GM12878 (cell line): Measurements from ENCODE around the gene AP4B1. TPM values are rescaled to one million over a fixed set of nuclear protein-coding genes. Genes with fewer than 3 reads are reported as not detected.

Experiments
- ATAC-seq: fragments of 200-7000 bp; cut with Tn5 transposase; 3 replicates; pipeline ENCODE4 v1.9.1; 2020; ENCODE audit warnings: mild to moderate bottlenecking, moderate library complexity
- BruUV-seq: library from RNA; stranded (reverse); fragments of 400-500 nt; replicated peaks from 2 replicates; lab custom pipeline; 2021; lab: Mats Ljungman, UMichigan
- CTCF ChIA-PET: fragments of 300-600 bp; sonication (Branson Sonifier 250); formaldehyde crosslinking; extraction: SDS; loops from one replicate; lab custom pipeline; 2021; ENCODE audit warnings: inconsistent platforms; lab: Yijun Ruan, JAX
- POLR2A ChIA-PET: fragments of 350-600 bp; formaldehyde crosslinking; extraction: SDS; loops from one replicate; lab custom pipeline; 2021; ENCODE audit warnings: inconsistent platforms; lab: Charles Lee
- RAD21 ChIA-PET: fragments of 300-600 bp; sonication (Branson Sonifier 250); formaldehyde crosslinking; loops from one replicate; lab custom pipeline; 2023; ENCODE audit warnings: antibody characterized with exemption; ENCODE audit not compliant: unreplicated experiment; lab: Charles Lee
- SMC1A ChIA-PET: fragments of 300-600 bp; sonication (Branson Sonifier 250); formaldehyde crosslinking; loops from one replicate; lab custom pipeline; 2023; ENCODE audit not compliant: unreplicated experiment, uncharacterized antibody; lab: Charles Lee
- DNase-seq: peaks from one replicate; pipeline ENCODE4 v3.0.0-alpha.2; 2011; ENCODE audit warnings: low read depth, low spot score
- FAIRE-seq: peaks from 3 replicates; lab custom pipeline; 2011; peaks lifted over from hg19 to GRCh38; lab: Jason Lieb, UNC
- H2AFZ ChIP-seq: 2 replicates; pipeline ENCODE4 v1.6.0; 2011; ENCODE audit warnings: low read depth, low read length, control low read depth; ENCODE audit not compliant: control insufficient read depth
- H3K27ac ChIP-seq: 2 replicates; pipeline ENCODE4 v1.5.1; 2011; ENCODE audit warnings: control low read depth; ENCODE audit not compliant: control insufficient read depth, insufficient read depth
- H3K27me3 ChIP-seq, 2 experiments: replicated peaks in 1 of 2; 2 replicates each; pipeline versions ENCODE4 v1.6.0 to v1.6.1; 2011; ENCODE audit warnings: low read length in 1 of 2; ENCODE audit not compliant: control insufficient read depth in 2 of 2, insufficient read depth in 2 of 2
- H3K36me3 ChIP-seq, 2 experiments: 2 replicates each; pipeline ENCODE4 v1.5.1; 2011; ENCODE audit warnings: low read length in 1 of 2; ENCODE audit not compliant: control insufficient read depth in 2 of 2, insufficient read depth in 2 of 2
- H3K4me1 ChIP-seq: 2 replicates; pipeline ENCODE4 v1.6.1; 2011; ENCODE audit warnings: mild to moderate bottlenecking, low read length, moderate library complexity, mixed read lengths; ENCODE audit not compliant: control insufficient read depth, insufficient read depth
- H3K4me2 ChIP-seq: 2 replicates; pipeline ENCODE4 v1.6.0; 2011; ENCODE audit warnings: control low read depth; ENCODE audit not compliant: control insufficient read depth, insufficient read depth
- H3K4me3 ChIP-seq: fragments of 200-600 bp; sonication (generic); 2 replicates; pipeline ENCODE4 v1.5.1; 2016
- H3K79me2 ChIP-seq: 2 replicates; pipeline ENCODE4 v1.6.0; 2011; ENCODE audit warnings: low read length; ENCODE audit not compliant: control insufficient read depth, insufficient read depth
- H3K9ac ChIP-seq: 2 replicates; pipeline ENCODE4 v1.8.0; 2011; ENCODE audit warnings: low read length, control low read depth, mixed read lengths; ENCODE audit not compliant: control insufficient read depth, insufficient read depth
- H3K9me3 ChIP-seq: replicated peaks from 3 replicates; pipeline ENCODE4 v1.5.1; 2011; ENCODE audit warnings: mild to moderate bottlenecking, low read length; ENCODE audit not compliant: control insufficient read depth, insufficient read depth
- H4K20me1 ChIP-seq: 2 replicates; pipeline ENCODE4 v1.6.0; 2011; ENCODE audit not compliant: control insufficient read depth, insufficient read depth
- CREB1 ChIP-seq: IDR thresholded peaks from 2 replicates; pipeline ENCODE4 v1.6.1; 2012; ENCODE audit warnings: low read depth, mild to moderate bottlenecking, inconsistent platforms
- IKZF1 ChIP-seq: fragments of 450-650 bp; conservative IDR thresholded peaks from 2 replicates; pipeline ENCODE4 v1.6.1; 2017; ENCODE audit warnings: antibody characterized with exemption, mild to moderate bottlenecking
- IKZF2 ChIP-seq, 2 experiments: fragments of 450-650 bp; IDR thresholded peaks; 2 replicates each; pipeline ENCODE4 v1.6.1; 2017; ENCODE audit warnings: mild to moderate bottlenecking in 2 of 2, moderate library complexity in 2 of 2
- NFYA ChIP-seq: IDR thresholded peaks from 2 replicates; pipeline ENCODE4 v1.6.1; 2011; ENCODE audit warnings: low read depth, mild to moderate bottlenecking, low read length, improper control_type of control experiment, borderline replicate concordance
- NFYB ChIP-seq: IDR thresholded peaks from 2 replicates; pipeline ENCODE4 v1.6.1; 2011; ENCODE audit warnings: low read depth, mild to moderate bottlenecking, low read length, improper control_type of control experiment, moderate library complexity; ENCODE audit not compliant: insufficient read depth
- PAX5 ChIP-seq: IDR thresholded peaks from 2 replicates; pipeline ENCODE4 v1.6.1; 2011; ENCODE audit warnings: low read depth, low read length, borderline replicate concordance
- PAX8 ChIP-seq: fragments of 450-650 bp; IDR thresholded peaks from 2 replicates; pipeline ENCODE4 v1.6.1; 2017; ENCODE audit warnings: mild to moderate bottlenecking, moderate library complexity
- PML ChIP-seq: IDR thresholded peaks from 2 replicates; pipeline ENCODE4 v1.6.1; 2012; ENCODE audit warnings: low read length, inconsistent platforms
- SMAD5 ChIP-seq: IDR thresholded peaks from 2 replicates; pipeline ENCODE4 v1.6.1; 2016; ENCODE audit warnings: antibody characterized with exemption, low read depth
- SREBF1 ChIP-seq: IDR thresholded peaks from 2 replicates; pipeline ENCODE4 v1.6.1; 2012; ENCODE audit warnings: mild to moderate bottlenecking, low read length
- YBX1 ChIP-seq: fragments of 450-650 bp; IDR thresholded peaks from 2 replicates; pipeline ENCODE4 v1.6.1; 2016; ENCODE audit warnings: antibody characterized with exemption
- YY1 ChIP-seq: IDR thresholded peaks from 2 replicates; pipeline ENCODE4 v1.6.1; 2011; ENCODE audit warnings: low read depth, mild to moderate bottlenecking, low read length
- ZNF207 ChIP-seq: fragments of 450-650 bp; IDR thresholded peaks from 2 replicates; pipeline ENCODE4 v1.6.1; 2014; ENCODE audit warnings: antibody characterized with exemption, mild to moderate bottlenecking, borderline replicate concordance
- ZNF274 ChIP-seq: IDR thresholded peaks from one replicate; pipeline ENCODE4 v1.8.0; 2011; ENCODE audit not compliant: insufficient read length, insufficient read depth
- WGBS: methylation state at CpG from one replicate; pipeline ENCODE4 v1.1.6; 2016; ENCODE audit warnings: low lambda C conversion rate; ENCODE audit not compliant: insufficient replicate concordance, insufficient coverage; ENCODE audit errors: missing lambda C conversion rate; 5-methylcytosine and 5-hydroxymethylcytosine counted together
- in situ Hi-C: fragments of 300-500 bp; cut with MboI; formaldehyde crosslinking; loops from 9 replicates; pipeline ENCODE4 v1.14.3; 2018; ENCODE audit warnings: mixed read lengths
- intact Hi-C: fragments of 100-400 bp; cut with micrococcal nuclease; formaldehyde crosslinking; loops from one replicate; pipeline ENCODE4 v1.14.2; 2022; ENCODE audit not compliant: unreplicated experiment
- polyA plus RNA-seq, 11 experiments: library from polyadenylated mRNA; depleted of rRNA in 4 of 11; unstranded in 6 of 11; stranded (reverse) in 5 of 11; fragments of >200 nt; fragmentation: Nextera tagmentation in 4 of 11; fragmentation: Illumina TruSeq in 1 of 11; extraction: Ambion mirVana in 4 of 11; extraction: Trizol in 1 of 11; gene quantifications; 1 replicate in 1 of 11; 2 replicates in 10 of 11; pipeline versions ENCODE4 v1.2.1 to v1.2.3, GENCODE V29; 2011 to 2016; ENCODE audit warnings: inconsistent platforms in 2 of 11, missing spikeins in 2 of 11, low read depth in 1 of 11
- total RNA-seq, 4 experiments: library from RNA; depleted of rRNA in 3 of 4; stranded (reverse); fragments of >200 nt in 3 of 4; fragmentation: Illumina TruSeq in 1 of 4; extraction: Trizol in 1 of 4; gene quantifications; 2 replicates each; pipeline versions ENCODE4 v1.2.1 to v1.2.3, GENCODE V29; 2013 to 2021
- TF ChIP-seq, protein P1 (sequence below): IDR thresholded peaks from 2 replicates; pipeline ENCODE4 v1.6.1; 2011; ENCODE audit warnings: low read depth, low read length, improper control_type of control experiment, borderline replicate concordance
- TF ChIP-seq, protein P2 (sequence below): fragments of 450-650 bp; IDR thresholded peaks from 2 replicates; pipeline ENCODE4 v1.6.1; 2014; ENCODE audit warnings: mild to moderate bottlenecking

The AP4B1 gene
- total and polyA plus RNA-seq, 10 of the 15 experiments (the other 5 are each of a cell fraction or from before 2014, with no cell fraction given), result 27.2 to 61.0 (median 33.0) TPM

GRCh38 chr1:113898241-113898814 is 6.3 kb downstream of the AP4B1 start (continued):
- TF ChIP-seq ZNF207, result no peak
- TF ChIP-seq, protein P1, sequence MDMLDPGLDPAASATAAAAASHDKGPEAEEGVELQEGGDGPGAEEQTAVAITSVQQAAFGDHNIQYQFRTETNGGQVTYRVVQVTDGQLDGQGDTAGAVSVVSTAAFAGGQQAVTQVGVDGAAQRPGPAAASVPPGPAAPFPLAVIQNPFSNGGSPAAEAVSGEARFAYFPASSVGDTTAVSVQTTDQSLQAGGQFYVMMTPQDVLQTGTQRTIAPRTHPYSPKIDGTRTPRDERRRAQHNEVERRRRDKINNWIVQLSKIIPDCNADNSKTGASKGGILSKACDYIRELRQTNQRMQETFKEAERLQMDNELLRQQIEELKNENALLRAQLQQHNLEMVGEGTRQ, result no peak
- TF ChIP-seq, protein P2, sequence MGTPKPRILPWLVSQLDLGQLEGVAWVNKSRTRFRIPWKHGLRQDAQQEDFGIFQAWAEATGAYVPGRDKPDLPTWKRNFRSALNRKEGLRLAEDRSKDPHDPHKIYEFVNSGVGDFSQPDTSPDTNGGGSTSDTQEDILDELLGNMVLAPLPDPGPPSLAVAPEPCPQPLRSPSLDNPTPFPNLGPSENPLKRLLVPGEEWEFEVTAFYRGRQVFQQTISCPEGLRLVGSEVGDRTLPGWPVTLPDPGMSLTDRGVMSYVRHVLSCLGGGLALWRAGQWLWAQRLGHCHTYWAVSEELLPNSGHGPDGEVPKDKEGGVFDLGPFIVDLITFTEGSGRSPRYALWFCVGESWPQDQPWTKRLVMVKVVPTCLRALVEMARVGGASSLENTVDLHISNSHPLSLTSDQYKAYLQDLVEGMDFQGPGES, result no peak
- no peak for TF ChIP-seq YY1
- TF ChIP-seq, all 136 proteins: peak for 0

GRCh38 chr1:113895961-113896360 is 8.6 kb downstream of the AP4B1 start:
- H3K36me3 ChIP-seq, result peaks cover 6 to 12% of the 10 kb centered on the region in 2 experiments; a peak in 3 of 4 replicates
- ChIA-PET POLR2A (interaction anchor here (1.1 kb wide), 1 partner anchor 8 kb away, joined by 3 read pairs; the partner anchor contains the start of gene AP4B1), CTCF (no interaction called here), SMC1A (interaction anchor here (1.1 to 2.1 kb wide), 2 partner anchors 8 to 60 kb away, joined by 6 to 7 read pairs; partner anchors contain the start of gene AP4B1)
- 91% methylated on average over 8 of the region's 8 CpGs for WGBS
- no peak for DNase-seq
- no peak overlapping the region for H3K4me2 ChIP-seq
- H3K27me3 ChIP-seq, result no peaks in the 10 kb centered on the region
- H3K9me3 ChIP-seq, result no peaks in the 10 kb centered on the region
- H2AFZ ChIP-seq, result no peak overlapping the region
- no peak for ATAC-seq
- no peaks in the 10 kb centered on the region for H3K4me1 ChIP-seq
- intact Hi-C loops, result no loop called here
- no peak for TF ChIP-seq NFYA
- TF ChIP-seq NFYB, result no peak
- TF ChIP-seq ZNF274, result no peak
- no peak for TF ChIP-seq SMAD5
- no peak for TF ChIP-seq SREBF1
- no peak for TF ChIP-seq CREB1
- no peak for TF ChIP-seq PAX8
- no peak for TF ChIP-seq YBX1
- no peak for TF ChIP-seq IKZF1
- TF ChIP-seq IKZF2 (IDR thresholded peaks at IDR 0.05), result no peak
- TF ChIP-seq PML, result no peak
- no peak for TF ChIP-seq PAX5
- TF ChIP-seq, all 136 proteins: peak for 0
- no peaks in the 10 kb centered on the region; the same call in 1 of the 2 replicates for H3K79me2 ChIP-seq
- H3K9ac ChIP-seq, result no peak overlapping the region
- no peak overlapping the region for H3K4me3 ChIP-seq
- no peak overlapping the region for H3K27ac ChIP-seq
- H4K20me1 ChIP-seq, result no peaks in the 10 kb centered on the region
- RAD21 ChIA-PET, result interaction anchor here (0.6 to 1.2 kb wide), 2 partner anchors 15 to 136 kb away, joined by 3 to 4 read pairs; no protein-coding TSS in a partner anchor
- in situ Hi-C loops, result no loop called here
- BruUV-seq, result no TSS peak
- no peak for FAIRE-seq
